H9 (cell line): ENCODE data around the gene TBCK. TPM values are rescaled to one million over a fixed set of nuclear protein-coding genes. Genes with fewer than 3 reads are reported as not detected.

Experiments used
- DNase-seq: peaks from one replicate; pipeline ENCODE4 v3.0.0-alpha.2; 2017
- H2AFZ ChIP-seq: one replicate; pipeline ENCODE4 v1.6.1; 2013; ENCODE audit warnings: mild to moderate bottlenecking, low read length, control low read depth, moderate library complexity
- H2AK5ac ChIP-seq: 2 replicates; pipeline ENCODE4 v1.6.1; 2013; ENCODE audit warnings: low read length, control low read depth, mixed read lengths; ENCODE audit not compliant: insufficient read length
- H2BK120ac ChIP-seq: one replicate; pipeline ENCODE4 v1.6.1; 2013; ENCODE audit warnings: low read depth, mild to moderate bottlenecking, low read length, control low read depth, inconsistent platforms; ENCODE audit not compliant: poor library complexity, severe bottlenecking
- H2BK12ac ChIP-seq: 2 replicates; pipeline ENCODE4 v1.6.1; 2013; ENCODE audit warnings: low read length, control low read depth, mixed read lengths, low read depth; ENCODE audit not compliant: insufficient read length
- H2BK15ac ChIP-seq: 2 replicates; pipeline ENCODE4 v1.6.1; 2013; ENCODE audit warnings: low read depth, low read length, control low read depth
- H2BK20ac ChIP-seq: one replicate; pipeline ENCODE4 v1.6.1; 2013; ENCODE audit warnings: low read depth, mild to moderate bottlenecking, low read length, control low read depth, inconsistent platforms; ENCODE audit not compliant: poor library complexity, severe bottlenecking
- H2BK5ac ChIP-seq: 2 replicates; pipeline ENCODE4 v1.6.1; 2013; ENCODE audit warnings: low read length, control low read depth, mixed read lengths; ENCODE audit not compliant: insufficient read length
- H3K14ac ChIP-seq: 2 replicates; pipeline ENCODE4 v1.6.1; 2013; ENCODE audit warnings: low read length, control low read depth; ENCODE audit not compliant: insufficient read depth
- H3K18ac ChIP-seq: 2 replicates; pipeline ENCODE4 v1.6.1; 2013; ENCODE audit warnings: low read depth, mild to moderate bottlenecking, mixed read lengths, low read length, control low read depth; ENCODE audit not compliant: insufficient read length
- H3K23ac ChIP-seq: 2 replicates; pipeline ENCODE4 v1.6.1; 2013; ENCODE audit warnings: low read length, control low read depth, mixed read lengths, low read depth; ENCODE audit not compliant: insufficient read length
- H3K23me2 ChIP-seq: 2 replicates; pipeline ENCODE4 v1.6.1; 2013; ENCODE audit warnings: low read depth, mild to moderate bottlenecking, mixed read lengths, low read length, control low read depth; ENCODE audit not compliant: insufficient read length, poor library complexity, severe bottlenecking
- H3K27ac ChIP-seq: 2 replicates; pipeline ENCODE4 v1.5.1; 2013; ENCODE audit warnings: low read length, control low read depth, mixed read lengths, low read depth; ENCODE audit not compliant: insufficient read length
- H3K27me3 ChIP-seq: 2 replicates; pipeline ENCODE4 v1.6.1; 2013; ENCODE audit warnings: low read length, control low read depth, inconsistent platforms; ENCODE audit not compliant: insufficient read depth
- H3K4ac ChIP-seq: 2 replicates; pipeline ENCODE4 v1.6.1; 2013; ENCODE audit warnings: low read depth, mild to moderate bottlenecking, control low read depth, inconsistent platforms, low read length, moderate library complexity
- H3K4me1 ChIP-seq: 2 replicates; pipeline ENCODE4 v1.6.1; 2013; ENCODE audit warnings: low read length, control low read depth, inconsistent platforms; ENCODE audit not compliant: insufficient read depth
- H3K4me2 ChIP-seq: 2 replicates; pipeline ENCODE4 v1.6.1; 2013; ENCODE audit warnings: low read length, control low read depth, mixed read lengths; ENCODE audit not compliant: insufficient read length, insufficient read depth
- H3K56ac ChIP-seq: 2 replicates; pipeline ENCODE4 v1.6.1; 2013; ENCODE audit warnings: low read depth, mild to moderate bottlenecking, mixed read lengths, low read length, control low read depth; ENCODE audit not compliant: insufficient read length
- H3K79me1 ChIP-seq: 2 replicates; pipeline ENCODE4 v1.6.1; 2013; ENCODE audit warnings: low read depth, mild to moderate bottlenecking, moderate library complexity, low read length, control low read depth, inconsistent platforms; ENCODE audit not compliant: insufficient read depth, poor library complexity, severe bottlenecking
- H3K79me2 ChIP-seq: 2 replicates; pipeline ENCODE4 v1.6.1; 2013; ENCODE audit warnings: low read length, control low read depth, inconsistent platforms; ENCODE audit not compliant: insufficient read depth
- H3K9ac ChIP-seq: 2 replicates; pipeline ENCODE4 v1.6.1; 2013; ENCODE audit warnings: low read length, control low read depth, mixed read lengths; ENCODE audit not compliant: insufficient read length; ENCODE audit errors: extremely low read depth
- H3K9me3 ChIP-seq: one replicate; pipeline ENCODE4 v1.6.1; 2013; ENCODE audit warnings: low read depth, low read length, inconsistent platforms; ENCODE audit not compliant: control insufficient read depth
- H3T11ph ChIP-seq: one replicate; pipeline ENCODE4 v1.6.1; 2013; ENCODE audit warnings: mild to moderate bottlenecking, low read length, control low read depth, inconsistent platforms
- H4K20me1 ChIP-seq: one replicate; pipeline ENCODE4 v1.6.1; 2013; ENCODE audit not compliant: control insufficient read depth, insufficient read length, insufficient read depth
- H4K5ac ChIP-seq: 2 replicates; pipeline ENCODE4 v1.6.1; 2013; ENCODE audit warnings: low read depth, mild to moderate bottlenecking, mixed read lengths, low read length, control low read depth; ENCODE audit not compliant: insufficient read length
- H4K8ac ChIP-seq: replicated peaks from 2 replicates; pipeline ENCODE4 v1.6.1; 2013; ENCODE audit warnings: low read length, control low read depth, mixed read lengths, low read depth; ENCODE audit not compliant: insufficient read length
- H4K91ac ChIP-seq: 2 replicates; pipeline ENCODE4 v1.6.1; 2013; ENCODE audit warnings: low read depth, mild to moderate bottlenecking, moderate library complexity, mixed read lengths, low read length, control low read depth; ENCODE audit not compliant: insufficient read length
- H3K27ac Mint-ChIP-seq, 3 experiments: 2 replicates in 2 of 3; 3 replicates in 1 of 3; pipeline ENCODE4 v1.8.0; 2020 to 2021; ENCODE audit warnings: mixed read lengths in 3 of 3, mild to moderate bottlenecking in 1 of 3, moderate library complexity in 1 of 3
- H3K27me3 Mint-ChIP-seq: 2 replicates; pipeline ENCODE4 v1.8.0; 2021; ENCODE audit warnings: low read depth, mild to moderate bottlenecking, moderate library complexity, mixed read lengths
- H3K36me3 Mint-ChIP-seq, 3 experiments: 2 replicates in 2 of 3; 3 replicates in 1 of 3; pipeline ENCODE4 v1.8.0; 2020 to 2021; ENCODE audit warnings: low read depth in 3 of 3, mixed read lengths in 3 of 3; ENCODE audit not compliant: insufficient read depth in 1 of 3
- H3K4me1 Mint-ChIP-seq, 2 experiments: 2 replicates each; pipeline ENCODE4 v1.8.0; 2020; ENCODE audit warnings: mixed read lengths in 2 of 2
- H3K4me3 Mint-ChIP-seq, 2 experiments: 2 replicates in 1 of 2; 3 replicates in 1 of 2; pipeline ENCODE4 v1.8.0; 2020 to 2021; ENCODE audit warnings: mild to moderate bottlenecking in 2 of 2, mixed read lengths in 2 of 2, moderate library complexity in 1 of 2
- H3K9me3 Mint-ChIP-seq, 2 experiments: 2 replicates in 1 of 2; 3 replicates in 1 of 2; pipeline ENCODE4 v1.8.0; 2020; ENCODE audit warnings: mild to moderate bottlenecking in 2 of 2, mixed read lengths in 2 of 2, moderate library complexity in 1 of 2
- CTCF ChIP-seq: fragments of 200-600 bp; sonication (generic); conservative IDR thresholded peaks from 3 replicates; pipeline ENCODE4 v1.8.0; 2021; ENCODE audit warnings: antibody characterized with exemption, mild to moderate bottlenecking
- total RNA-seq: library from RNA; stranded (reverse); gene quantifications from 2 replicates; pipeline ENCODE4 v1.2.1, GENCODE V29; 2021

Gene TBCK
- total RNA-seq, 1 experiment from 2014 or later, result 22.1 TPM

GRCh38 chr4:106019771-106020170 is 296.2 kb downstream of the TBCK start:
- H4K5ac ChIP-seq, result no peak overlapping the region
- no peak overlapping the region for H4K91ac ChIP-seq
- Mint-ChIP-seq H3K36me3 (no peaks in the 10 kb centered on the region), H3K27ac (no peak overlapping the region), H3K4me3 (no peak overlapping the region), H3K4me1 (no peaks in the 10 kb centered on the region), H3K9me3 (peaks cover 0 to 2% of the 10 kb centered on the region in 2 experiments; a peak in 1 of 5 replicates), H3K27me3 (peaks cover 1% of the 10 kb centered on the region; the same call in 1 of the 2 replicates)
- H2AK5ac ChIP-seq, result no peak overlapping the region
- H3K18ac ChIP-seq, result no peak overlapping the region
- H3K4me2 ChIP-seq, result no peak overlapping the region
- no peaks in the 10 kb centered on the region for H3K9me3 ChIP-seq
- no peak overlapping the region for H2BK5ac ChIP-seq
- H3K27ac ChIP-seq, result no peak overlapping the region
- H3K4ac ChIP-seq, result no peak overlapping the region
- no peak for DNase-seq
- H4K8ac ChIP-seq, result no peak overlapping the region
- no peak overlapping the region for H3K9ac ChIP-seq
- H2BK20ac ChIP-seq, result no peak overlapping the region
- no peak overlapping the region for H2AFZ ChIP-seq
- H3K27me3 ChIP-seq, result no peaks in the 10 kb centered on the region
- H2BK12ac ChIP-seq, result no peak overlapping the region
- no peak overlapping the region for H3K56ac ChIP-seq
- H3K23ac ChIP-seq, result no peak overlapping the region
- no peak overlapping the region for H3T11ph ChIP-seq
- no peaks in the 10 kb centered on the region for H3K79me1 ChIP-seq
- H2BK120ac ChIP-seq, result no peak overlapping the region
- TF ChIP-seq CTCF, result no peak
- H2BK15ac ChIP-seq, result no peak overlapping the region
- H3K4me1 ChIP-seq, result no peaks in the 10 kb centered on the region
- no peaks in the 10 kb centered on the region for H3K79me2 ChIP-seq
- H4K20me1 ChIP-seq, result no peaks in the 10 kb centered on the region
- no peak overlapping the region for H3K14ac ChIP-seq
- H3K23me2 ChIP-seq, result no peaks in the 10 kb centered on the region
